SK-N-DZ (cell line): ENCODE data around the gene KLF6.
A peak's percentile ranks its signal among the peaks of the same experiment; 100 is the strongest.
"Not testable (repeated sequence)": the region's sequence is repeated elsewhere in the genome, so short reads cannot be mapped to it uniquely, and the experiment has no call there.

Experiments
- DNase-seq: peaks from one replicate; pipeline ENCODE4 v3.0.0-alpha.2; 2015; ENCODE audit warnings: low spot score

Gene KLF6

DNA sequence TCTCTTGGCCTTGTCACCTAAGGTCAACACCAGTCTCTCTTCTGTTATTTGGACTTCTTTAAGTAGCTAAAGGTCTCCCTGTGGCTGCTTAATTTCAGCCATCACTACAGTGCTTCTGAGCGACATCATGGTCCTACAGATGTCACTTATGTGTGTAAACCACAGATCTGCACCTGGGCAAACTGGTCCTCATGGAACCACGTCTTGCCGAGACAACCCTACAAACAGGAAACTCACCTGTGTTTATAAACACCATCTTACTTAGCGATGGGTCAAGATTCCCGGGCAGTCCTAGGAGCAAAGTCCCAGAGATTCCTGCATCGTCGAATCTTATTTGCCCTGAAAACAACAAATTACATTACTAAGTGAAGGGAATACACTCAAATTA lies 27.8 kb downstream of the KLF6 start:
- no peak for DNase-seq

DNA sequence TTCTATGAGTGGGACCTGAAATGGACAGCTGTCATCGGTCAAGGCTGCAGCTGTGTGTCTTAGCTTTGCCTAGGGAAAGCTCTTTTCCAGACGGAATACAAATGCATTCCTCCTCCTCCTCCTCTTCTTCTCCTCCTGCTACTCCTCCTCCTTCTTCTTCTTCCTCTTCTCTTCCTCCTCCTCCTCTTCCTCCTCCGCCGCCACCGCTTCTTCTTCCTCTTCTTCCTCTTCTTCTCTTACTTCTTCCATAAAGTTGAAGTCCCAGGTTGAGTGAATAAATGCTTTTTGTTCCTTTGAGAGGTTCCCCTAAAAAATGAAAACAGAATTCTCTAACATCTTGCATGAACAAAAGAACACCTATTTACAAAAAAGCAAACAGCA lies 28.7 kb downstream of the KLF6 start:
- no peak for DNase-seq

DNA sequence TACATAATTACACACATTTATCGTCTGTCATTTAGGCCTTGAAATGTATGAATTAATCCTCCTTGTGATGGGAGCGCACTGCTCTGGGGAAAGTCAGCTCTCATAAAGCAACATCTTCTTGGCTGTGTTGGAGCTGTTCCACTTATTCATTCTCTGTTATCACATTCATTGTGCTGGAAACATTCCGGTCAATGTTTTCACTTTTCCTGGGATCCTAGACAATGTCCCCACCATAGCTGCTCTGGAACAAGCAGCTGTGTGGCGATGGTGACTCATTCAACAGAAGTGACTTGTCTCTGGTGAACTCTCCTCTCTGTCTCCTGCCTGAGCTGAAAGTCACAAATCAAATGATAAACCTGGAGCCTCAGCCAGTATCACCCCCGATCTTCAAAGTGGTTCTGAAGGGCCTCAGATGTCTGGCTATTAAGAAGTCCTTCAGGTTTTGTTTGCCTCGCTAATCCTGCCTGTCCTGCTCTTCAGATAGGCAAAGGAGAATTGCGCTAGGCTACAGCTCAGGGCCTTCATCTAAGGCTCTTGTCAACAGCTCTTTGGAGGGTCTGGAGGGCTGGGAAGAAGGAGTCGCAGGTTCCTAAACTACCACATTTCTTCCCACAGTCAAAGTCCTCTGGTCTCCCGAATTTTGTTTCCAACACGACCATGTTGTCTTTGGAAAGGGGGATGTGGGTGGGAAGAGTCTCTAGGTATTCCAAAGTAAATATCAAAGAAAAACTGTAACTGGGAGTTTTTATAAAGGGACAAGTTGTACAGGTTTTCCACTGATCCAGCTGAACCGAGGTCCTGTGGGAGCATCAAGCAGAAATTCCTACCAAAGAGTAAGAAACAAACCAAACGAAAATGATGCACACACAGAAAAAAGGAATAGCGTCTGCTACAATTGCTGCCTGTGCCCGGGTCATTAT lies 29.3 kb downstream of the KLF6 start:
- DNase-seq, result peak; percentile 37

DNA sequence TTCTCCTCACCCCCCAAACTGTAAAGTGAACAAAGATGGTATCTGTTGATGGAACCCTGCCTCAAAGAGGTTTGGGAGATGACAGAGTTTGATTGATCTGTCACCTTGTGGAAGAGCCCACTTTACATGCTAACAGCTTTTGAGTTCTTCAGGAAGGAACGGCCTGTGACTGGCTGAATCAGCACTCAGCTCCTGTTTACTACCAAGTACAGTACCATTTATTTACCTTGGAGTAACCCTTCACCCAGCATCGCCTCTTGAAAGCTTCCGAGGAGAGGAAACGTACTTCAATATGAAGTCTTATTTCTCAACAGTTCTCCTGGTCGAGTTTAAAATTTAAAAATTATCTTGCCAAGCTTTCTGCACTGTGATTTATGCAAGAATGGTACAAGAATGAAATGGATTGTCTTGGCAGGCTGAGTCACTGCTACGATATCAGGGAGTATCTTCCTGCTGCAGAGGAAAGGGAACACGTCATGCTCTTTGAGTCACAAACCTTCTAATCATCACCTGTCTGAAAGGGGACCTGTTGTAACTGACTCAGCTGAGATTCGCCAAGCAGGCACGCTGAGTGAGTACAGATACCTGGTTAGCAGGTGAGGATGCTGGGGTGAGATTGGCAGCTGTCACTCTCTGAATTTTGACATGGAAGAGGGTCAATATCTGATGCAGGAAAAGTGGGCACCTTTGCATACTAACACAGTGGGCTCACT lies 30.1 kb downstream of the KLF6 start:
- no peak for DNase-seq

DNA sequence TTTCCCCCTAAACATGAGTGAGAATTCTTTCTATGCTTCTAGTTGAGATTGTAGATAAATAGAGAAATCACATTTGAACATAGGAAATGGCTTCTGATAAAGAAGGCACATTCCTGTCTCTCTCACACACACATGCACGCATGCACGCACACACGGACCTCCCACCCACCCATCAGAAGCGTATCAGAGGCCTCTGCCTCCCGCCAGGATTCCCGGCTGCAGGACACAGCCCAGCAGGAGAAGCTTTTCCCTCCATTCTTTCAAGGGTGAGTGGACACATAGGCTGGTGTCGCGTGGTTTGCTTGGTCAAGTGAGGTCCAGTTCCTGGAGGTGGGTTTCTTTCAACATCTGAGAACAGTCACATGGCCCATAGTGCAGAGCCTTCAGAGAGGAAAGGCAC lies 34.2 kb downstream of the KLF6 start:
- no peak for DNase-seq

DNA sequence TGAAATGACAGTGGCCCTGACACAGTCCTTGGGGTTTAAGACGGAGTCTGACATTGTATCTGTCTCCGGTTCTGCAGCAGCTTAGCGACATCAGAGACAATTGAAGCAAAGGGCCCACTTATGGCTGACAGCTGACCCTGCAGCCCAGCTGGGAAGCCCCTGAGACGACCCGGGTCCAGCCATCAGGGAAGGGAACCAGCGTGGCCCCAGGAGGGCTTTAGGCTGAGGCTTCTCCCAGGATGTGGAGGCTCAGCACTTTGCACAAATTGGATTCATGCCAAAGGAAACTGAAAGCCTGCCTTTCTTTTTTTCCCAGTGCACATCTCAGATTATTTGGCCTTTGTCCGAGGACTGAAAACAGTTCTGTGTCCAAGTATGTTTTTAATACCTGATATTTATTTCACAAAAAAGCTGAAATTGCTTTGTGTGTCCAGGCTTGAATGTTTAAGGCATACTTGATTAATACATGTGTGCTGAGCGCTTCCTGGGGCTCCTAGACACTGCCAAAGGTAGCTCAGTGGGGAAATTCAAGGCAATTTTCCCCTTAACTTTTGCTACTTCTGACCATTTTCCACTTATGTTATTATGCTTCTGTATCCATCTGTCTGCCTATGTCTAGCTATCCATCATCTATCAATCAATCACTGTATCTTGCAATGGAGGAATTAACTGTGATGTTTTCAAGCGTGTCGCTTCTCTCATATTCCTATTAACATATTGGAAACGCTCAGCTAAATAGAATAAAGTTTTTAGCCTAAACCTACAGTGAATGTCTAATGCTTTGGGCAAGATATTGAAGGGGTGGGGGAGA lies 34.8 kb downstream of the KLF6 start:
- no peak for DNase-seq

DNA sequence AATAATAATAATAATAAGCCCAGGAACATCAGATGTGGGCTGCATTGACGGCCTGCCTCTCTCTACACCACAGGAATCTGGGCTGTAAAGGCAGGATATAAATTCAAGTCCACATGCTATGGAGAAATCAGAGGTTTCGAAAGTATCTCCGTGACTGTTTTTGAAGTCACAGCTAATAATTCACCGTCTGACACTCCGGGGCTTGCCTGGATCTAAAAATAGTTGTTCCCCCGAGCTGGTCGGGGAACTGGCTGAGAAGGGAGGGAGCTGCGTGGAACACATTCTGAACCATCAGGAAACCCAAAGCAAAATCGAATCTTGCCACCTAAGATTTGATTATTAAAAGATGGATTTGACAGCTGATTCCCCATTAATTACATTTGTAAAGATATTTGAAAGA lies 35.4 kb downstream of the KLF6 start:
- no peak for DNase-seq

DNA sequence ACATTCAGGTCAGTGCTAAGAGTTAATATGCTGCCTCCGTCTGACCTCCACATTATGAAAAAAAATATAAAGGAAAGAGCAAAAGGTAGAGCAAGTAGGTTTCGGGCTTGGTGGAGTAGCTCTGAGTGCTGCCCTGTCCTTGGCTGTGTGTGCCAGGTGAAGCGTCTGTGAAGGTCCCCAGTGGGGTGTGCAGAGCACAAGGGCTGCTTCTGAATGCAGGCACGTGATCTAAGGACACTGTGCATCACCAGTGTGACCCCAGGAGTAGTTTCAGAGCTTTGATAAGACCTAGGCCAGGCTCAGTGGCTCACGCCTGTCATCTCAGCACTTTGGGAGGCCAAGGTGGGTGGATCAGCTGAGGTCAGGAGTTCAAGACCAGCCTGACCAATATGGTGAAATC lies 36.0 kb downstream of the KLF6 start:
- no peak for DNase-seq

DNA sequence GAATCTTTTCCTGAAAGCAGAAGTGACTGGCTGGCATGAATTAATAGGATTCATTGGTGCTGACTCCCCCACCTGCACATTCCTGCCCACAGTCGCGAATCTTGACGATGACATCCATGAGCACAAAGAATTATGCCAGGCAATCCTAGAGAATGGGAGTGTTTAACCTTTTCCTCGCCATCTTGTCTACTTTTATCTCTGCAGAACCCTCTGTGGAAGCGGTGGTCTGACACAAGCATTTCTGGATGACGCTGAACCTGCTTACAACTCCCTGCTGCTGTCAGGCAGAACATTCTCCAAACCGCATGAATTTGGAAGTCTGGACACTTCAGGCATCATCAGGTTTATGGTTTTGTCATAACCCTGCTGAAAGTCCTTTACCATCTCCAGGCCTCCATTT lies 36.5 kb downstream of the KLF6 start:
- DNase-seq, result no peak

DNA sequence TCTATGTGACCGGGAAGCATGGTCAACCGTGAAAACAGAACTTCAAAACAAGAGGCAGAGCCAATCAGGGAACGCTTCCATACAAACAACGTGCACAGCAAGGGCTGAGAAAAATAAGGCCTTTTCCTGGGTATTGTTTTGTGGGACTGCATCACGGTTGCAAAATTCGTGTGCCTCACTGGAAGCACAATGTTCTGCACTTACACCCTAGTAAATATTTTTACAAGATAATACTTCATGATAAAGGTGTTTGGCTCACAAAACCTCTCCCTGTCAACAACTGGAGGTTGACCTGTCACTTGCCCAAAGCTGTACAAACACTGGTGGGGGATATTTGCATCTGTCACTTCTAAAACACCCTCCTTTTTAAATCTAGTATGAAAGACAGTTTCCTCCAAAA lies 37.0 kb downstream of the KLF6 start:
- no peak for DNase-seq

DNA sequence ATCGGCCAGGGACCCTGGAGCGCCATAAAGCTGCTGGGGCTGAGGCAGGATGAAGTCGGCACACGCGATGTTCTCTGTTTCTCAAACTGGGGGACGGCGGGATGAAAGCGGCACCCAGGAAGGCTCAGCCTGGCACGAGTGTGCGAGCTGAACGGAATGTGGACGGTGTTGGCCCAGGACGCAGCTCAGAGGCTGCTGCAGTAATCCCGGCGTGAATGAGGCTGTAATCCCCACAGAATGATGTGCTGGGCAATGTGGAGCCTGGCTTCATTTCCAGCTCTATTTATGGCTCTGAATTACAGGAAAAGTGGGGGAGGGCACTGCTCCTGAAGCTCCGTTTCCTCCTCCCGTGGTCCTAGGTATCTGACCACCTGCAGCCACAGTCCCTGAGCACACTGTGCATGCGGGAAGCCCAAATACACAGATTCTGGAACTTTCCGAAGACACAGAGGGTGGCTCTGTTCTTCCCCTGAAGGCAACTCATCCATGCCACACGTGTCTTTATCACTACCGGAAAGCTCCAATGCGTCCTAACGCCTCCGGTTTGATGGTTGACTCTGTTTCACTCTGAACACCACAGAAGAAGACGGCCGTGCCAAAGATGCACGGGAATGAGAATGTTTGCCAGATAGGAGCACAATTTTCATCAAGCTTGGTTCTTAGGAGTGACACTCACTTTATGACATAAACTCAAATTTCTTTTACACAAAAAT lies 37.6 kb downstream of the KLF6 start:
- no peak for DNase-seq

DNA sequence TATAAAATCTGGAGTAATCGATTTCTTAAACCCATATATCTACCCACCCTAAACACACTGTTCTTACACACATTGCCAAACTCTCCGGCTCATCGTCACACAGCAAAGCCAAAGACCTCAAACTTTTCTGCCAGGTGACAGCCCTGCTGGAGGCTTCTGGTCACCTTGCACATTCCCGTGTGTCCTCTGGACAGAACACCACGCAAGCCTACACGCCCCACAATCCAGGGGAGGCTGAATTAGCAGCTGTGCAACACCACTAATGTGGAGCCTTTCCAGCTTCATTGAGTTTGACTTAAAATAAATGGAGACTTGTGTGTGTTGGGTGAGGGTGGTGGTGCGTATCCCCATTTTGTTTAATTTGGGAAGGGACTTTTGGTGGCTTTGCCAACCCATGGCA lies 38.4 kb downstream of the KLF6 start:
- DNase-seq, result no peak

DNA sequence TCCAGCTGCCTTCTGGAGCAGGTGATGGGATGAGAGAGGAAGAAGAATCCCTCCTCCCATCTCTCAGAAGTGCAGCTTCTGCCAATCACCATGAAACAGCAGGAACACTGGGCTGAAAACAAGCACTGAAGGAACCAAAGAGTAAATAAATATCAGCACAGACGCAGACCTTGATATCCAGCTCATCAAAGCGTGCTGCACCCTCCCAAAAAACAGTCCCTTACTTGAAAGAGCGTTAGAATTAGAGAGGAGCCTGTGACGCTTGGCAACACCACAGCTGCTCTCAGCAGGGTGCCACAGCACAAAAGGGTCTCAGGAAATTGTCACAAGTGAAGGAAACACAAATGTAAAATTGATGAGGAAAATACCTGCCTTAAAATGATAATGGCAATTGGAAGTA lies 39.5 kb downstream of the KLF6 start:
- DNase-seq, result no peak

DNA sequence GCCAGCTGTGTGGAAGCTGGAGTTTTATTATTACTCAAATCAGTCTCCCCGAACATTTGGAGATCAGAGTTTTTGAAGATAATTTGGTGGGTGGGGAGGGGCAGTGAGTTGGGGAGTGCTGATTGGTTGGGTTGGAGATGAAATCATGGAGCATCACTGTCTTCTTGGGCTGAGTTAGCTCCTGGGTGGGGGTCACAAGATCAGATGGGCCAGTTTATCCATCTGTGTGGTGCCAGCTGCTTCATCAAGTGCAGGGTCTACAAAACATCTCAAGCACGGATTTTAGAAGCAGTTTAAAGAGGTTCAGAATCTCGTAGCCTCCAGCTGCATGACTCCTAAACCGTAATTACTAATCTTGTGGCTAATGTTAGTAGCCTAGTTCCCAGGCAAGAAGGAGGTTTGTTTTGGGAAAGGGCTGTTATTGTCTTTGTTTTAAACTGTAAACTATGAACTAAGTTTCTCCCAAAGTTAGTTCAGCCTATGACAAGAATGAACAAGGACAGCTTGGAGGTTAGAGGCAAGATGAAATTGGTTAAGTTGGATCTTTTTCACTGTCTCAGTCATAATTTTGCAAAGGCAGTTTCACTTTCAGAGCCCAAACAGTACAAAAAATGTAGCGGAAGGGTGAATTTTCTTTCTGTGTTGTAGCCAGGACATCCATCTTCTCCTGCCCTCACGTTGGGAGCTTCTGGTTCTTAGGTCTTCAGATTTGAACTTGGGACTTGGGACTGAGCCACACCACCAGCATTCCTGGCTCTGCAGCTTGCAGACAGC lies 43.1 kb downstream of the KLF6 start:
- DNase-seq, result no peak

DNA sequence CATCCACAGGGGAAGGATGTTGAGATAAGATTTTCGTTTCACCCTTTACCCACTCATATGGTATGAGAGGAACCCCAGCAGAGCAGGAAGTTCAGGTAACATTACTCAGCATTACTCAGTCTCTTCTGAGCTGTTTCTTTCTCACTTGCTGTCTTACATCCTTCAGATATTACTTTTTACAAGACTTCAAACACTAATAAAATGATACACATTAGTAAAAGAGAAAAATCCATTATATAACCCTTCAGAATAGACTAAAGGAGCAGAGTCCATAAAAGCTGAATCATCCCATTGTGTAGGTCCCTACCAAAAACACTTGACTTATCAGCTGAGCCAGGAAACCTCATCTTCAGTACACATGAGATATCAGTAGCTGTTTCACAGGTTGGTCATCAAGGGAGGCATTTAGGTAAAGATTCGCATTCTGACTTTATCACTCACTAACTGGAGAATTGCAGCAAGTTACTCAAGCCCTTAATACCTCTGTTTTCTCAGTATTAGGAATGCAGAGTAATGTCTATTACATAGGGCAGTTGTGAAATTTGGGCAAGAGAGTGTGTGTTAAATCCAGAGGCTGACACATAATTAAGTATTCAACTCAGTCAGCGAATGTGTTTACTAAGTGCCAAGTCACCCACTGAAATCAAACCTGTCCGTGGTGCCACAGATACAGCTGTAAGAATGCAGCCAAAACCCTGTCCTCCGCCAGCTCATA lies 44.7 kb downstream of the KLF6 start:
- DNase-seq, result no peak

DNA sequence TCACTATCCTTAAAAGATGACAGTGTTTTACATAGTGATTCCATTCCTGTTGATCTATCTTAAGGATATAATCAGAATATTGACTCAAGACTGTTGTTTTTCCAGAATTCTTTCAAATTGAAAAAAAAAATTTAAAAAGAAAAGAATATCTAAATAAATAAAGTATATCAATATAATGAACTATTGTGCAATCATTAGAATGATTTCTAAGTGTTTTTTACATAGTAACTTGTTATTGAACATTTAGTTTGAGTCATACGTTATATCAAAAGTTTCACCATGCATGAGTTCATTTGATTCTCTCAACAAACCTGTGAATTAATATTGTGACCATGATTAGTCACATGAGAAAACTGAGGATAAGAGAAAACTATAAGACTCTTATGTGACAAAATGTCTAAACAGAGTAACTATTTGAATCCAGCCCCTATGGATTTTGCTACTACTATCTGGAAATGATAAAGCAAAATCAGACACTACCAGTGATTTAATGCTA lies 46.1 kb downstream of the KLF6 start:
- DNase-seq, result no peak

DNA sequence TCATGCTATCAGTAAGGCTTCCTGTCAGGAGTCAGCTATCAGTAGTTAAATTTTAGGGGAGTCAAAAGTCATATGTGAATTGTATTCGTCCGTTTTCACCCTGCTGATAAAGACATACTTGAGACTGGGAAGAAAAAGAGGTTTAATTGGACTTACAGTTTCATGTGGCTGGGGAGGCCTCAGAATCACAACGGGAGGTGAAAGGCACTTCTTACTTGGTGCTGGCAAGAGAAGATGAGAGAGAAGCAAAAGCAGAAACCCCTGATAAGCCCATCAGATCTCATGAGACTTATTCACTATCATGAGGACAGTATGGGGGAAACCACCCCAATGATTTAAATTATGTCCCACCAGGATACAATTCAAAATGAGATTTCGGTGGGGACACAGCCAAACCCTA lies 47.1 kb downstream of the KLF6 start:
- DNase-seq, result no peak

DNA sequence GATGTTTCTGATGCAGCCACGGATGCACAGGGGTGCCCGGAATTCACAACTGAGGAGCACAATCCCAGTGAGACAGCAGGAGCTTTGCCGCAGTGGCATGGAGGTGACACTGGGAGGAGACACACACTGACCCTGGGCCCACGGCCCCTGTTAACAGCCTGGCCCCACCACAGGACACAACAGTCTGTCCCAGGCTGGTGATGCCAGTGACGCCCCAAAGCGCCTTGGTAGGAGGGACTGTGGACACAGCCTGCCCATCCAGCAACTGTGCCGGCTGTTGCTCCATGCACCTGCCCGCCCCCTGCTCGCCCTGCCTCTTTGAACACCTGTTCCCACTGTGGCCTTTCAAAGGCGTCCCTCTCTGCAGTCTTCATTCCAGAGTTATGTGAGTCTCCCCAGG lies 49.8 kb downstream of the KLF6 start:
- DNase-seq, result no peak

DNA sequence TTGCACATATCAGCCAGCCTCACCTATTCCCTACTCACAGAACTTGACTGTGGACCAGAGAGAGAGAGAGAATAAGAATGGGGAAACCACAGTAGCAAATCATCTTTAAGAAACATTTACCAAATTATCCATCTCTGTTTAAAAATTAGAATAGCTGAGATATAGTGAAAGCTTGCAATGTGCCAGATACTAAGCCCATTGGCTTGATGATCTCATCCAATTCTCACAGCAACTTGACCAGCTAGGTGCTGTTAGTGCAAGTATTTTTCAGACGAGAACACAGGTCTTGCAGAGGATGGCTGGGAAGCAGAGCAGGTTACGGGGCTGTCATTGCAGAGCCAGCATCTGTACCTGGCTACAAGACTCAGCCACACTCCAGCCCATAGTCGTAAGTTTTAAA lies 50.9 kb downstream of the KLF6 start:
- DNase-seq, result no peak

DNA sequence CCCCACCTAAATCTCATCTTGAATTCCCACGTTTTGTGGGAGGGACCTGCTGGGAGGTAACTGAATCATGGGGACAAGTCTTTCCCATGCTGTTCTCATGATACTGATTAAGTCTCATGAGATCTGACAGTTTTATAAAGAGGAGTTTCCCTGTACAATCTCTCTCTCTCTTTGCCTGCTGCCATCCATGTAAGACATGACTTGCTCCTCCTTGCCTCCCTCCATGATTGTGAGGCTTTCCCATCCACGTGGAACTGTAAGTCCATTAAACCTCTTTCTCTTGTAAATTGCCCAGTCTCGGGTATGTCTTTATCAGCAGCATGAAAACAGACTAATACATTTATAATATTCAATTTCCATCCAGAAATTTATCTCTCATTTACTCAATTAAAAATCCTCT lies 52.8 kb downstream of the KLF6 start:
- DNase-seq, result not testable (repeated sequence)
